ENCODE measurements around the gene PLCZ1. TPM values are rescaled to one million over a fixed set of nuclear protein-coding genes. Genes with fewer than 3 reads are reported as not detected.
"Not testable (repeated sequence)": the region's sequence is repeated elsewhere in the genome, so short reads cannot be mapped to it uniquely, and the experiment has no call there.

The PLCZ1 gene
- total RNA-seq = not detected

GRCh38 chr12:18737819-18738218 is at the start of gene PLCZ1, which contains the start of gene CAPZA3:
Gene PLCZ1, minus strand, starts transcription at chr12:18738012. Its CDS starts 641 bp downstream, at chr12:18737371.
Gene CAPZA3, plus strand, starts transcription at chr12:18738119. Its CDS starts 150 bp downstream, at chr12:18738269.
- no peaks in the 10 kb centered on the region for H3K36me3 Mint-ChIP-seq (ENCODE audit: insufficient read depth)
- H3K4me3 Mint-ChIP-seq = no peak within 1 kb of the TSS
- DNase-seq = no peak

DNA sequence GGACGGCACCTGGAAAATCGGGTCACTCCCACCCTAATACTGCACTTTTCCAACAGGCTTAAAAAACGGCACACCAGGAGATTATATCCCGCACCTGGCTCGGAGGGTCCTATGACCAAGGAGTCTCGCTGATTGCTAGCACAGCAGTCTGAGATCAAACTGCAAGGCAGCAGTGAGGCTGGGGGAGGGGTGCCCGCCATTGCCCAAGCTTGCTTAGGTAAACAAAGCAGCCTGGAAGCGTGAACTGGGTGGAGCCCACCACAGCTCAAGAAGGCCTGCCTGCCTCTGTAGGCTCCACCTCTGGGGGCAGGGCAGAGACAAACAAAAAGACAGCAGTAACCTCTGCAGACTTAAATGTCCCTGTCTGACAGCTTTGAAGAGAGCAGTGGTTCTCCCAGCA is 47.7 kb upstream of the PLCZ1 start:
- not testable (repeated sequence) for H3K4me1 Mint-ChIP-seq (ENCODE audit: low read depth); H3K27me3 Mint-ChIP-seq (ENCODE audit: low read depth); DNase-seq; H3K4me3 Mint-ChIP-seq; H3K36me3 Mint-ChIP-seq (ENCODE audit: insufficient read depth); H3K9me3 Mint-ChIP-seq; ATAC-seq

More at GRCh38 chr12:18737819-18738218, at the start of gene PLCZ1, which contains the start of gene CAPZA3:
- no peak for ATAC-seq
- Mint-ChIP-seq H3K27me3 (ENCODE audit: low read depth) (no peaks in the 10 kb centered on the region), H3K4me1 (ENCODE audit: low read depth) (no peaks in the 10 kb centered on the region), H3K9me3 (peaks cover 7% of the 10 kb centered on the region)

DNA sequence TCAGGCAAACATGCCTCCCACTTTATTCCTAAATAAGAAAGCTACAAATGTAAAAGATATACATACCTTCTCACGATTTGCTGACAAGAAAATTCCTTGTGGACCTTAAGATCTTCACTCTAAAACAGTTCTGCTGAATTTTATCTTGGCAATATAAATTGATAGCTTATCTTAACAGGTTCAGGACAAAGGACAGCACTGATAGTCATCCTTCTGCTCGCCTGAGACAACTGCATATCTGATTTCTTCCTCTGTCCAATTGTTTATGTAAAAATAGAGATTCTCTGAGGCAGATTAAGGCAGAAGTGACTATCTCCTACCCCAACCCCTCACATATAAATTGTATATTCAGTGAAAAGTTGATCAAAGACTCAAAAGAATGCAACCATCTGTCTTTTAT is 45.0 kb upstream of the PLCZ1 start:
- Mint-ChIP-seq H3K9me3 (peaks cover 12% of the 10 kb centered on the region), H3K27me3 (ENCODE audit: low read depth) (no peaks in the 10 kb centered on the region), H3K4me3 (no peak overlapping the region), H3K4me1 (ENCODE audit: low read depth) (no peaks in the 10 kb centered on the region), H3K36me3 (ENCODE audit: insufficient read depth) (no peaks in the 10 kb centered on the region)
- ATAC-seq = no peak
- DNase-seq = no peak

GRCh38 chr12:18766479-18766878 is 28.7 kb upstream of the PLCZ1 start:
- ATAC-seq; H3K27me3 Mint-ChIP-seq (ENCODE audit: low read depth); H3K4me3 Mint-ChIP-seq; DNase-seq; H3K4me1 Mint-ChIP-seq (ENCODE audit: low read depth); H3K36me3 Mint-ChIP-seq (ENCODE audit: insufficient read depth): not testable (repeated sequence)
- H3K9me3 Mint-ChIP-seq = peaks cover 20% of the 10 kb centered on the region

- Mint-ChIP-seq H3K9me3 (peaks cover 3% of the 10 kb centered on the region), H3K27me3 (ENCODE audit: low read depth) (no peaks in the 10 kb centered on the region), H3K4me3 (no peak overlapping the region), H3K36me3 (ENCODE audit: insufficient read depth) (no peaks in the 10 kb centered on the region), H3K4me1 (ENCODE audit: low read depth) (no peaks in the 10 kb centered on the region)
- DNase-seq (no peak), ATAC-seq (no peak)
Observed at GRCh38 chr12:18755341-18755740, 17.5 kb upstream of the PLCZ1 start.

DNA sequence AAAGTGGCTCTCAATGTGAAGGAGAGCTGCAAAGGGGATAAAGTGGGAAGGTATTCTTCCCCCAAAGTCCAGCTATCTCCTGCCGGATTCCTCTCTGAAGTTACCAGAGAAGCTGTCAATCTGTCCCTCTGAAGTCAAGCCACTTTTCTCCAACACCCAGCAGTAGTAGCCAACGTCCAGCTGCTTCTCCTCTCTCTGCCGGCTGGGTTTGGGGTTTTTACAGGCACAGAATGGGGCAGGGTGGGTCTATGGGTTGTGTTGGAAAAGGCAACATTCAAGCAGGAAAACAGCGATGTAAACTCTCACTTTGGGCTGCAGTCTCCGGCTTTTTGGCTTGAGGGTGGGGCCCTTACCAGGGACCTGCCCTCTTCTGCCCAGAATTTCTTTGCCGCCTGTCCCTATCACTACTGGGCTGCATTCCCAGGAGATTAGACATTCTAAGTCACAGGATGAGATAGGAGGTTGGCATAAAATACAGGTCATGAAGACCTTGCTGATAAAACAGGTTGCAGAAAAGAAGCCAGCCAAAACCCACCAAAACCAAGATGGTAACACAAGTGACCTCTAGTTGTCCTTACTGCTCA is 16.4 kb upstream of the PLCZ1 start:
- ATAC-seq = no peak
- H3K27me3 Mint-ChIP-seq (ENCODE audit: low read depth) = no peaks in the 10 kb centered on the region

DNA sequence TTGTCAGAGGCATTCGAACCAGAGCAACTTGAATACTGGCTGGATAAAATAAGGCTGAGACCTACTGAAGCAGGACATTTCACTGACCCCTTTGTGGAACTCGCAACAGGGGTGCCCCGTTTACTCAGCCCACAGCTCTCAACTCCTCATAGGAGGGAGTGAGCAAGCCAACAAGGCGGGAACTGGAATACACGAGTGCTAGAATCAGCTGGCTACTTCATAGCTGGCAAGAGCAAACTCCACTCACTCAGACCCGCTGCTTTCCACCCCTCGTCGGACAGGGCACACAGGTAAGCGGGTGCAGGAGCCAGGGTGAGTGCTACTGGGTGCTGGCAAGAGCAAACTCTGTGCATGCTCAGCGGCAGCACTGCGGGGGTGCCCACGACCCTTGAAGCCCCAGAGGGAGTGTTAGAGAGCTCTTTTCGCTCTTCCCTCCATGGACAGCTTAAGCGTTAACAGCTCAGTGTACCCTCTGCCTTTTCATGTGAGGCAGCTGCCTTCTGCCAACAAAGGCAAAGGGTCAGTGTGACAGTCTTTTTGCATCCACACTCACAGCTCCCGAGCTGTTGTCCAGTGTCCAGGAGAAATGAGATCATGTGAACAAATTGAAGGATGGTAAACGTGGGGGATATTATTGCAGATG is 15.8 kb upstream of the PLCZ1 start:
- Mint-ChIP-seq H3K4me1 (ENCODE audit: low read depth) (no peaks in the 10 kb centered on the region), H3K4me3 (no peak overlapping the region), H3K27me3 (ENCODE audit: low read depth) (no peaks in the 10 kb centered on the region), H3K9me3 (peaks cover 3% of the 10 kb centered on the region), H3K36me3 (ENCODE audit: insufficient read depth) (no peaks in the 10 kb centered on the region)
- DNase-seq (no peak), ATAC-seq (no peak)

More for the DNA sequence above, 16.4 kb upstream of the PLCZ1 start:
- Mint-ChIP-seq H3K9me3 (peaks cover 3% of the 10 kb centered on the region), H3K4me3 (no peak overlapping the region), H3K36me3 (ENCODE audit: insufficient read depth) (no peaks in the 10 kb centered on the region), H3K4me1 (ENCODE audit: low read depth) (no peaks in the 10 kb centered on the region)
- no peak for DNase-seq

- Mint-ChIP-seq H3K27me3 (ENCODE audit: low read depth) (no peaks in the 10 kb centered on the region), H3K36me3 (ENCODE audit: insufficient read depth) (no peaks in the 10 kb centered on the region), H3K4me1 (ENCODE audit: low read depth) (no peaks in the 10 kb centered on the region), H3K4me3 (no peak overlapping the region), H3K9me3 (peaks cover 3% of the 10 kb centered on the region)
- DNase-seq (no peak), ATAC-seq (no peak)
Observed at GRCh38 chr12:18752947-18753346, 15.1 kb upstream of the PLCZ1 start.

DNA sequence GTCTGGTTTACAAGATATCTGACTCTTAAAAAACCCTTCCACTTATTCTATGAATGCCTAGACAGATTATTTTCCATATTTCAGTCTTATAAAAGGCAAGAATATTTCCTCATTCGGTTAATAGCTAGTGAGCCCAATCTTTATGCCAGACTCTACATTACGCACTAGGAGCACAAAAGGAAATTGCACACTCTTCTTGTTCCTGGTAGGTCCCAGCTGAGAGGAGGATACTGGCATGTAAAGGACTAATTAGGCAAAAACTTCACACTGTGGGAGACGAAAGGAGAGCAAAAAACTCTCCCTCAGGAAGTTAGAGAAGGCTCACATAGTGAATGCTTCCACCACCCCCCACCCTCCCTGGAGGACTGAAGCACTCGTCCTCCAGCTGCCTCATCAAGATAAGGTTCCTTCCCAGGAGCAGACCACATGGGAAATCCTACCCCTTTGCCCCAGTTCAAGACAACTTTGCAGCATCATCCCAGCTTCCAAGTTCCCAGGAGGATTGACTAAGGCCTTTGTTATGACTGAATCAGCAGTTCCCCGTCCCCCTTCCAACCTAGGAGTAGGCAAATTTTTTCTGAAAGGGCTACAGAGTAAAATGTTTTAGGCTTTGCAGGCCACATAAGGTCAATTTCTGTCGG is 14.6 kb upstream of the PLCZ1 start:
- no peak for DNase-seq
- Mint-ChIP-seq H3K4me1 (ENCODE audit: low read depth) (no peaks in the 10 kb centered on the region), H3K27me3 (ENCODE audit: low read depth) (no peaks in the 10 kb centered on the region), H3K4me3 (no peak overlapping the region), H3K36me3 (ENCODE audit: insufficient read depth) (no peaks in the 10 kb centered on the region), H3K9me3 (peaks cover 3% of the 10 kb centered on the region)
- no peak for ATAC-seq

GRCh38 chr12:18751866-18752265 is 14.1 kb upstream of the PLCZ1 start:
- Mint-ChIP-seq H3K4me3 (no peak overlapping the region), H3K27me3 (ENCODE audit: low read depth) (no peaks in the 10 kb centered on the region), H3K9me3 (peaks cover 3% of the 10 kb centered on the region), H3K4me1 (ENCODE audit: low read depth) (no peaks in the 10 kb centered on the region), H3K36me3 (ENCODE audit: insufficient read depth) (no peaks in the 10 kb centered on the region)
- no peak for DNase-seq
- ATAC-seq = no peak

- H3K27me3 Mint-ChIP-seq (ENCODE audit: low read depth) = no peaks in the 10 kb centered on the region
- H3K9me3 Mint-ChIP-seq = no peaks in the 10 kb centered on the region
- H3K36me3 Mint-ChIP-seq (ENCODE audit: insufficient read depth) = no peaks in the 10 kb centered on the region
- DNase-seq (no peak), ATAC-seq (no peak)
- H3K4me1 Mint-ChIP-seq (ENCODE audit: low read depth) = no peaks in the 10 kb centered on the region
- no peak overlapping the region for H3K4me3 Mint-ChIP-seq
Observed at GRCh38 chr12:18750085-18750484, 12.3 kb upstream of the PLCZ1 start.

GRCh38 chr12:18749386-18749957 is 11.7 kb upstream of the PLCZ1 start:
- Mint-ChIP-seq H3K4me1 (ENCODE audit: low read depth) (no peaks in the 10 kb centered on the region), H3K27me3 (ENCODE audit: low read depth) (no peaks in the 10 kb centered on the region), H3K36me3 (ENCODE audit: insufficient read depth) (no peaks in the 10 kb centered on the region), H3K9me3 (no peaks in the 10 kb centered on the region), H3K4me3 (no peak overlapping the region)
- ATAC-seq = no peak
- DNase-seq = no peak

DNA sequence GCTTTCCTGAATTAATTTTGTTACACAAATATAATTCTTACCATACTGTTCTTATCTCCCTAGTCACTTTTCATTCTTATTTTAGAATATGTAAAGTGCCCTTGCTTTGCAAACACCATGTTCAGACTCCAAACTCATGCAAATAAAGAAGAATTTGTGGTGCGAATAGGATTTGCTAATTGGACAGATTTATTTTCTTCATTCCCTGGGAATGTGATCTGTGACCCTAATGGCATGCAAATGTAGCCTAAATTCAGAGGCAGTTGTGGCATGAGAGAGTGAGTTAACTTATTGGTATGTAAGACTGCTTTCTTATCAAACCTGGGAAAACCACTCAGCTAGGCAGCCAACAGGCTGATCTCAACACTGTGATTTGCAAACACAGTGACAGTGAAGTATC is 10.1 kb upstream of the PLCZ1 start:
- H3K36me3 Mint-ChIP-seq (ENCODE audit: insufficient read depth) = no peaks in the 10 kb centered on the region

GRCh38 chr12:18731156-18731555 is 6.7 kb downstream of the PLCZ1 start:
- no peak for ATAC-seq
- no peaks in the 10 kb centered on the region for H3K27me3 Mint-ChIP-seq (ENCODE audit: low read depth)
- DNase-seq = no peak
- H3K4me1 Mint-ChIP-seq (ENCODE audit: low read depth) = no peaks in the 10 kb centered on the region
- H3K4me3 Mint-ChIP-seq = no peak overlapping the region
- no peaks in the 10 kb centered on the region for H3K36me3 Mint-ChIP-seq (ENCODE audit: insufficient read depth)
- H3K9me3 Mint-ChIP-seq = peaks cover 14% of the 10 kb centered on the region

More for the DNA sequence above, 10.1 kb upstream of the PLCZ1 start:
- H3K4me1 Mint-ChIP-seq (ENCODE audit: low read depth) = no peaks in the 10 kb centered on the region
- peaks cover 4% of the 10 kb centered on the region for H3K9me3 Mint-ChIP-seq
- H3K27me3 Mint-ChIP-seq (ENCODE audit: low read depth) = no peaks in the 10 kb centered on the region
- DNase-seq (no peak), ATAC-seq (no peak)
- no peak overlapping the region for H3K4me3 Mint-ChIP-seq

DNA sequence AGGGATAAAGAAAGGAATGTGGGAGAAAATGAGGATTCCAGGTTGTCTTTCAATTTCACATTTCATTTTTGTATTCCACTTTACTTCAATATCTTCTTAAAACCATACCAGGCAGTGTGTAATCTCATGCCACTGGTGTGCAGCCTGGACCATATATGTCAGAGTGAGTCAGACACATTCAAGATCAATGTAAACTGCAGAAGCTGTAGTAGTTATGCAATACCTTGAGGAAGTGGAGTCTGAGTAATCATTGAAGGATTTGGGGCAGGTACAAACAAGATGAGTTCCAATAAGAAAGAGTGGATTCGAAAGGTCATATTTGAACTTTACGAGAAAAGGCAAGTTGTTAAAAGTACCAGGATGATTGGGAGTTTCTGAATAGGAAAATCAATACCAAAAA is 14.1 kb downstream of the PLCZ1 start:
- DNase-seq = no peak
- ATAC-seq = no peak
- no peaks in the 10 kb centered on the region for H3K4me1 Mint-ChIP-seq (ENCODE audit: low read depth)
- peaks cover 9% of the 10 kb centered on the region for H3K9me3 Mint-ChIP-seq
- no peaks in the 10 kb centered on the region for H3K27me3 Mint-ChIP-seq (ENCODE audit: low read depth)
- no peaks in the 10 kb centered on the region for H3K36me3 Mint-ChIP-seq (ENCODE audit: insufficient read depth)
- H3K4me3 Mint-ChIP-seq = no peak overlapping the region
